ENCODE results near the gene RAPGEF2.
"Not testable (repeated sequence)": the region's sequence is repeated elsewhere in the genome, so short reads cannot be mapped to it uniquely, and the experiment has no call there.

Gene RAPGEF2

GRCh38 chr4:159219862-159220261 is 117.0 kb downstream of the RAPGEF2 start:
- DNase-seq (ENCODE audit: low read depth) = no peak
- H3K4me3 ChIP-seq (ENCODE audit: low read depth, low read length) = no peak overlapping the region

GRCh38 chr4:159220353-159220752 is 117.5 kb downstream of the RAPGEF2 start:
- no peak for DNase-seq (ENCODE audit: low read depth)
- H3K4me3 ChIP-seq (ENCODE audit: low read depth, low read length) = no peak overlapping the region

GRCh38 chr4:159221280-159221679 is 118.4 kb downstream of the RAPGEF2 start:
- no peak for DNase-seq (ENCODE audit: low read depth)
- H3K4me3 ChIP-seq (ENCODE audit: low read depth, low read length) = no peak overlapping the region

- no peak for DNase-seq (ENCODE audit: low read depth)
Measured at GRCh38 chr4:159222043-159222552, 119.2 kb downstream of the RAPGEF2 start.

GRCh38 chr4:159224408-159224807 is 121.5 kb downstream of the RAPGEF2 start:
- no peak for DNase-seq (ENCODE audit: low read depth)

More at GRCh38 chr4:159222043-159222552, 119.2 kb downstream of the RAPGEF2 start:
- H3K4me3 ChIP-seq (ENCODE audit: low read depth, low read length) = no peak overlapping the region

GRCh38 chr4:159227378-159227777 is 124.5 kb downstream of the RAPGEF2 start:
- H3K4me3 ChIP-seq (ENCODE audit: low read depth, low read length) = no peak overlapping the region
- DNase-seq (ENCODE audit: low read depth) = no peak

More at GRCh38 chr4:159224408-159224807, 121.5 kb downstream of the RAPGEF2 start:
- no peak overlapping the region for H3K4me3 ChIP-seq (ENCODE audit: low read depth, low read length)

GRCh38 chr4:159227984-159228383 is 125.1 kb downstream of the RAPGEF2 start:
- peak; percentile 56 for DNase-seq (ENCODE audit: low read depth)
- H3K4me3 ChIP-seq (ENCODE audit: low read depth, low read length) = peak overlapping the region; percentile 29

GRCh38 chr4:159229164-159229563 is 126.3 kb downstream of the RAPGEF2 start:
- peak; percentile 44 for DNase-seq (ENCODE audit: low read depth)
- H3K4me3 ChIP-seq (ENCODE audit: low read depth, low read length) = no peak overlapping the region

GRCh38 chr4:159232465-159233106 is 129.7 kb downstream of the RAPGEF2 start:
- H3K4me3 ChIP-seq (ENCODE audit: low read depth, low read length) = no peak overlapping the region
- DNase-seq (ENCODE audit: low read depth) = no peak

GRCh38 chr4:159235779-159236368 is 133.0 kb downstream of the RAPGEF2 start:
- no peak for DNase-seq (ENCODE audit: low read depth)
- no peak overlapping the region for H3K4me3 ChIP-seq (ENCODE audit: low read depth, low read length)

GRCh38 chr4:159237975-159238374 is 135.1 kb downstream of the RAPGEF2 start:
- DNase-seq (ENCODE audit: low read depth) = no peak
- no peak overlapping the region for H3K4me3 ChIP-seq (ENCODE audit: low read depth, low read length)

GRCh38 chr4:159238631-159239030 is 135.8 kb downstream of the RAPGEF2 start:
- no peak overlapping the region for H3K4me3 ChIP-seq (ENCODE audit: low read depth, low read length)
- DNase-seq (ENCODE audit: low read depth) = no peak

- no peak for DNase-seq (ENCODE audit: low read depth)
- no peak overlapping the region for H3K4me3 ChIP-seq (ENCODE audit: low read depth, low read length)
Measured at GRCh38 chr4:159239629-159240028, 136.8 kb downstream of the RAPGEF2 start.

GRCh38 chr4:159240046-159240445 is 137.2 kb downstream of the RAPGEF2 start:
- no peak for DNase-seq (ENCODE audit: low read depth)
- no peak overlapping the region for H3K4me3 ChIP-seq (ENCODE audit: low read depth, low read length)

- no peak for DNase-seq (ENCODE audit: low read depth)
- H3K4me3 ChIP-seq (ENCODE audit: low read depth, low read length) = no peak overlapping the region
Measured at GRCh38 chr4:159240687-159241086, 137.8 kb downstream of the RAPGEF2 start.

GRCh38 chr4:159242427-159242826 is 139.5 kb downstream of the RAPGEF2 start:
- no peak for DNase-seq (ENCODE audit: low read depth)
- H3K4me3 ChIP-seq (ENCODE audit: low read depth, low read length) = no peak overlapping the region

GRCh38 chr4:159248384-159249178 is 145.7 kb downstream of the RAPGEF2 start:
- peak; percentile 90 for DNase-seq (ENCODE audit: low read depth)

GRCh38 chr4:159250751-159251325 is 148.0 kb downstream of the RAPGEF2 start:
- H3K4me3 ChIP-seq (ENCODE audit: low read depth, low read length) = no peak overlapping the region
- no peak for DNase-seq (ENCODE audit: low read depth)

More at GRCh38 chr4:159248384-159249178, 145.7 kb downstream of the RAPGEF2 start:
- no peak overlapping the region for H3K4me3 ChIP-seq (ENCODE audit: low read depth, low read length)

GRCh38 chr4:159251580-159251979 is 148.7 kb downstream of the RAPGEF2 start:
- not testable (repeated sequence) for H3K4me3 ChIP-seq (ENCODE audit: low read depth, low read length); DNase-seq (ENCODE audit: low read depth)

GRCh38 chr4:159252491-159252890 is 149.6 kb downstream of the RAPGEF2 start:
- H3K4me3 ChIP-seq (ENCODE audit: low read depth, low read length) = no peak overlapping the region
- no peak for DNase-seq (ENCODE audit: low read depth)

Data from skeletal muscle cell (primary cell).